Activated effector memory CD4-positive, alpha-beta T cell treated with anti-CD3 and anti-CD28 coated beads, Interleukin-2, amount 50 U/mL, for 16 hours (primary cell): ENCODE measurements around the gene KIF1A.

Experiments
- DNase-seq: peaks from one replicate; pipeline ENCODE4 v3.0.0-alpha.2; 2020

The KIF1A gene

DNA sequence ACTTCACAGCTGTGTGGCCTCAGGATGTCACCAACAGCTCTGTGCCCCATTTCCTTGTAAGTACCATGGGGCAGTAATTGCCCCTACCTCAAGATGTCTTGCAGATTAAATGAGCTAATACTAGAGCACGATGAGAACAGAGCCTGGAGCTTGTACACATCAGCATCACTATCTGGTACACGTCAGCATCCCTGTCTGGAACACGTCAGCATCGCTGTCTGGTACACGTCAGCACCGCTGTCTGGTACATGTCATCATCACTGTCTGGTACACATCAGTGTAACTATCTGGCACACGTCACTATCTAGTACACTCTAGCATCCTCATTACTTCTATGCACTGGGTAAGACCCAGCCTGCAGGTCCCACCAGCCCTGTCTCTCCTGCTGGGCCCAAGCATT lies 91.2 kb downstream of the KIF1A start:
- DNase-seq = no peak

GRCh38 chr2:240728361-240728760 lies 91.7 kb downstream of the KIF1A start:
- no peak for DNase-seq

GRCh38 chr2:240727913-240728312 lies 92.1 kb downstream of the KIF1A start:
- no peak for DNase-seq

DNA sequence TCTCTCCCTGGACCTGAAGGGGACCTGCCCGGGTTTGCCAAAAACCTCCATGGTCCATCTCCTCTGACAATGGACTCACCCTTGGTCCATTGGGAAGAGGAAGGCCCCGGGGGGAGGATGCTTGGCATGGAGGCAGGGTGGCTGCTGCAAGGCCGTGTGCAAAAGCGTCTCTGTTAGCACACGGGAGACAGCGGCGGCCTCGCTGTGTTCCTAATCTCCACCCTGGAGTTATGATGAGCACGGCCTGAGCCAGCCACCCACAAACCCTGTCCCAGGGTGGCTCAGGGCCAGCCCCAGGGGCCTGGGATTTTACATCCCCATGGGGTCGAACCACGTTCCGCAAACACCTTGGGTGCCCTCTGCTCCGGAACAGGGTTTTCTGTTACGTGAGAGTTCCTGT lies 92.6 kb downstream of the KIF1A start:
- no peak for DNase-seq

DNA sequence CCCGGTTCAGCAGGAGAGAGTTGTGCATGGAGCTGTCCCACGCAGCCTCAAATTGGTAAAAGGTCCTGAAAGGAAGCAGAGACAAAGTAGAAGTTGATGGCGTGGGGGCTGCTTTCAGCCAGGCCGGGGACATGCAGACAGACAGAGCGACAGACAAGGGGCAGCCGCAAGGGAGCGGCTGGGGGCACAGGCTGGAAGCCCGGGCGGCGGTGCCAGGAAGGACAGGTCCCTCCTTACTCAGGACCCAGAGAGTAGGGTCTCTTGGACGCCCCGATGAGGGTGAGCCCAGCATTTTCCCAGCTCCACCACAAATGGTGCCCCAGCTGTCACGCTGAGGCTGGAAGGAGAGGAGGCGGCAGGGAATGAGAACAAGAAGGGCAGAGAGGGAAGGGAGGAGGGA lies 93.1 kb downstream of the KIF1A start:
- DNase-seq = no peak

DNA sequence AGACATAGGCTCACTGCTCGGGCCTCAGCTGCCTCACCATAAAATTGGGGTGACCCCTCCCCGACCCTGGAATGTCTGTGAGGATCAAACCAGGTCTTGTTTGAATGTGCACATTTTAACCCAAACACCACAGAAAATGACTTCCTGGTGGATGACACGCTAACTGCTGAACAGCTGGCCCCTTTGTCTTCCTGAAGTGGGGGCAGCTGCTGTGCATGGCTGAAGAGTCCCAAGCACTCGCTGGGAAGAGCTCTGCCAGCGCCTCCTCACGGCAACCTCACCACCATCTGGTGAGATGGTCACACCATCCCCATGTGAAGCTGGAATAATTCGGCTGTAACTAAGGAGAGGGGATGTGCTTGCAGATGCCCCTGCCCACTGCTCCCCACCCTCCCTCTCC lies 94.3 kb downstream of the KIF1A start:
- DNase-seq = no peak

GRCh38 chr2:240725266-240725665 lies 94.8 kb downstream of the KIF1A start:
- no peak for DNase-seq

DNA sequence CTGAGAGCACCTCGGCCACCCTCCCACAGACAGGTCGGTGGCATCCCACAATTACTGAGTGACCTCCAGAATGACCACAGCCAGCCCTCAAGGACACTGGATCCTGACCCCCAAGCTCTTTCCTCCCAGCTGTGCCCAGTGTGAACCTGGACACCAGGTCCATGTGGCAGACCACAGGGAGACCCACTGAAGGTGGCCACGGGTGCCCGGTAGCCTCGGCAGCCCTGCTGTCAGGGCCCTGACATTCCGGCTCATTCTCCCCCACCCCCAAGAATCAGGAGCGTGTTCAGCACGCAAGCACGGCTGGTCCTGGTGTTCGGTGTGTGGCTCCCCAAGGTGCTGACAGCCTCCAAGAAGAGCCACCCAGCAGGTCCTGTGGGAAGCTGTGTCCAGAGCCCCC lies 95.6 kb downstream of the KIF1A start:
- no peak for DNase-seq

DNA sequence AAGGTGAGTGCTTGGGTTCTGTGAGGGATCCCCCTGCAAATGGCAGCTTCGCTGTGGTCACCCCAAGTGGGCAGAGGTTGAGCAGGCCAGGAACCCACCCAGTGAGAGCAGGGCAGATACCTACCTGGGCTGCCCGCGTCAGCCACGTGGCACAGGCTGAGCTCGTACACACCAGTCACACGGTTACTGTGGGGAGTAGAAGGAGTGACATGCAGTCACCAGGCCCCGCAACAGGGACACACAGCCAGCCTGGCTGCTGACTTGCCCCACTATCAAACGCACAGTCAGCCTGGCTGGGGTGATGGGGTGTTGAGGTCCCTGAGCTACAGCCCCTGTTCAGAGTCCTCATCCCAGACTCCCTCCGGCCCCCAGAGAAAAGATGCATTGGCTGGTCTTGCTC lies 96.2 kb downstream of the KIF1A start:
- no peak for DNase-seq

DNA sequence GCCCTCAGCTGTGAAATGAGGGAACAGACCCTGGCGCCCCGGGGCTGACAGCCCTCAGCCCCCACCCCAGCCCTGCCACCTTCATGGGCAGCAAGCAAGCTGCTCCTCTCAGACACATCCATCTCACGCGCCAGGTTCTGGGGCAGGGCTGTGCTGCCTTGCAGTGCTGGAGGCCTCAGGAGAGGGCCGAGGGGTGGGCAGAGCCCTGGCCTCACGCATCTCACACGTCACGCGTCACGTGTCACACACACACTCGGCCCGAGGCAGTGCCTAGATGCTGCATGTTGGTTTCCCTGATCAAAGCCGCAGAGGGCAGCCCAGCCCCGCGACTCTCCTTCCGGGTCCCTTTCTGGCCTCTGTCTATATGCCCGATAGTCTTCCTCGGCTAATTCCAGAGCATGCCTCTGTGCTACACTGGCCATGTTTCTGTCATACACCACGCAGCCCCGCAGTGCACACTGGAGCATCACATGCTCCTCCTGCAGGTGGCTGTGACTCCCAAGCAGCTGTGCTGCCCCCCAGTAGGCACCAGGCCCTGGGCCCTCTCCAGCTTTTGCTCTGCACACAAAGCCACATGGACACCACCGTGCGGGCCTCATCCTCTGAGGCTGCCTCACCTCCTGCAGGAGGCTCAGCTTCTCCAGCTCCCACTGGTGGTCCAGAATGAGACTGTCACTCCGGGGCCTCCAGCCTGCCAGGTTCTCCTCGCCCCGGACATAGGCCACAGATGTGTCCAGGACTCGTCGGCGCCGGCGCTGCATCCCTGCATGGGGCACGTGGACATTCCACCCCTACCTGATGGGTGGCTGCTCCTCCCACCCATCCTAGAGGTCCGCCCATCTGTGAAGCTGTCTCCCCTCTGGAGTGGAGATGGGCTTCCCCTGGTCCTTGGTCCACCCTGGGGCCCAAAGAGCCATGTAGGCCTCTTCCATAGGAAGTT lies 97.0 kb downstream of the KIF1A start:
- DNase-seq = no peak

GRCh38 chr2:240722376-240722775 lies 97.6 kb downstream of the KIF1A start:
- DNase-seq = no peak

DNA sequence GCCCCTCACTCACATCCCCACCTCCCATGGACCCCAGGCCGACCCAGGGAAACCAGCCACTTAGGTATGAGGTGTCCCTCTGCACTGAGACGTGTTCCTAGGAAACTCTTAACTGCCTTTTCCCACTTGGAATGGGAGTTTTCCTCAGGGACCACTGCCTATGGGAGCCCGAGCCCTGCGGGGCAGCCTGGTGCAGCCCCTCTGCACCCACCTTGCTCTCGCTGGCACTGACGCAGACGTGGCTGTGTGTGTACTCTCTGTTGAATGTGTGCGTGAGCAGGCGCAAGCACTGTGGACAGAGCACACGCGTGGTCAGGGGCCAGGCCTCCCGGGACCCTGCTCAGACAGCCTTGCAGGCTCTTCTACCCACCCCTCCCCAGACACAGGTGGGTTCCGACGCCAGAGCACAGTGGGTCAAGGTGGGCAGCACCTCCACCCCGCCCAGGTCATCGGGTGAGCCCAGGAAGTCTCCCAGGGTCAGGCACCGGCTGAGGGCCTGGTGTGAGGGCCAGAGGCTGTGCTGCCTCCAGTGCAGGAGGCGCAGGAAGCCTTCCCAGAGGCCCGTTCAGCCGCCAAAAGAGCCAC lies 98.3 kb downstream of the KIF1A start:
- DNase-seq = no peak

DNA sequence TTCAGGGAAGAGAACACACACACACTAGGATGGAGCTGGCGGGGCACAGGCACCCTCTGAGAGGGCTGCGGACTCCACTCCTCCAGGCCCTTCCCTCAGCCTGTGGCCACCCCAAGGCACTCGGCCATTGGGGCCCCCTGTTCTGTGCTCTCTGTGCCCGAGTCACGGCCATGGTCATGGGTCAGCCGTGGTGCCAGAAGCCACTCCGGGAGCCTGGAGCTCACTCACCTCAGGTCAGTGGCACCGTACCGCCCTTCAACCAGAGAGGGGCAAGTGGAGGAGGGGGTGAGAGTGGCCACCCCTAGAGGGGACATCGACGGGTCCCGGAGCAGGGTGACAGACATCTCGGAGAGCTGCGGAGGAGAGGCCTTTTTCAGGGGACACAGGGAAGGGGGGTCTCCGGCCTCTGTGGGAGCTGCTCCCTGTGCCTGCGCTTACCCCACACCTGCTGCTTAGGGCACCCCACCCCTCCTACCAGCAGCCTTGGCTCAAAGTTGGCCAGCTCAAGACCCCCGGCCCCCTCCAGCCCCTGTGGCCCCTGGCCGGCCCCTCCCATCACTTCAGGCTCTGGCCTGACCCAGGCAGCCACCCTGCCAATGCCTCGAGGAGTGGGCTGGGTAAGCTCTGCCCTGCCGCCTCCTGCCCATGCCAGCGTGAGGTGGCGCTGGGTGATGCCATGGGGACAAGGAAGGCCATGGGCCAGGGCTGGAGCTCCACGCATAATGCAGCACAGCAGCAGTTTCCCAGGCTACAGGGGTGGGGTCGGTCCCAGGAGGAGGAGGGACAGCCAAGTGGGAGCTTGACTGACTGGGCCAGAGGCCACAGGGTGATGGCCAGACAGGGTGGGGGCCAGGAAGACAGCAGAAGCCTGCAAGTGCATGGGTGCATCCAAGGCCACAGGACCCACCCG lies 99.1 kb downstream of the KIF1A start:
- DNase-seq = no peak

DNA sequence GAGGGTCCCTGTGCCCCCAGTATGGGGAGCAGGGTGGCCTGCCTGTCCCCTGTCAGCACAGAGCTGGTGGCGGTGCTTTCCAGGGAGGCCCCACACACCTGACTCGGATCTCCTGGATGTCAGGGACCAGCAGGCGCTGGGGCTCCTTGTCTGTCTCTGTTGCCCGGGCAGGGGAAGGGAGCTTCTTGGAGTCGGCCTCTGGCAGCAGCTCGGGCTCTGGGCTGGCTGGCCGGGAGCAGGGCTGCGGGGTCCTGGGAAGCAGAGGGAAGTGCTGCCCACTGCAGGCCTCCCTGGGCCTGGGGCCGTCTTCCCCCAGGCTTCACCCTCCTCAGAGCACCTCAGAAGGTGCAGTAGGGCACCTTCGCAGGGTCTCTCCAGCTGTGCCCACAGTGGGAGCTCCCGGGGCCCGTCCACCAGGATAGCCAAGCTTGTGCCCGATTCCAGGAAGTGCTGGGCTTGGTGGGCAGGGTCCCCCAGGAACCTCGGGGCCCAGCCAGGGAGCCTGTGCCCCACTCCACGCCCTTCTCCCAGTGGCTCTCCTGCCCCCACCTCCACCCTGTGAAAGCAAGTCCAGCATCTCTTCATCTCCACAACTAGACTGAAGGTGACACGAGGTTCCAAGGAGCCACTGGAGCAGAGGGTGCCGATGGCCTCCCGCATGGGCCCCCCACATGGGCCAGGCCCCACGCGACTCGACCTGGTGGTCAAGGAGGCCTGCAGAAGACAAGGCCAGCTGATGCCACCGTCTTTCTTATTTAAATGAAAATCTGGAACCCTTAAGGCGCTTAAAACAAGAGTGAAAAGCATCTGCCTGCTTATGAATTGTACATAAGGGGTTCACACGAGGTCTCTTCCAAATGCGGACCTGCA lies 100.1 kb downstream of the KIF1A start:
- no peak for DNase-seq

DNA sequence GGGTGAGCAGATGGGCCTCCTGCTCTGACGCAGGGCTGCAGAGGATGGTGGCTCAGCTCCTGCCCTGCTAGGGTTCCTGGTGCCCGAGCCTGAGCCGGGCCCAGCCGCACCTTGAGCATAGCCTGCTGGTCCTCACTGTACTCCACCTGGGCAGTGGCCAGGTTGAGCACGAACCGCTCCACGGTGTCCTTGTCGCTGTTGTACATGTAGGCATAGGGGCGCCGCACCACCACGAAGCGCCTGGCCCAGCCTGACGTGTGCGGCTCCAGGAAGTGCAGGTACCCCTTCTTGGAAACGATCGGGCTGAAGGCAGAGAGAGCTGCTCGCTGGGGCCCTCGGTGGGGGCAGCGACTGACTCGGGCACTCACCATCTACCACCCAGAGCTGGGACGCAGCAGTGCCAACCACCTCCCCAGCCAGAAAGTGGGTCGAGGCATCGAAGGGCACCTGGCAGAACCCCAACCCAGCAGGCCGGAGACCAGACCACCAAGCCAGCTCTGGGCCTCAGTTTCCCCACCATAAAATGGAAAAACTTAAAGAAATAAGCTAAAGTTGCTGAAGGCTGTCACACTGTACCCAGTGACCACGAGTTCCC lies 101.0 kb downstream of the KIF1A start:
- DNase-seq = no peak

DNA sequence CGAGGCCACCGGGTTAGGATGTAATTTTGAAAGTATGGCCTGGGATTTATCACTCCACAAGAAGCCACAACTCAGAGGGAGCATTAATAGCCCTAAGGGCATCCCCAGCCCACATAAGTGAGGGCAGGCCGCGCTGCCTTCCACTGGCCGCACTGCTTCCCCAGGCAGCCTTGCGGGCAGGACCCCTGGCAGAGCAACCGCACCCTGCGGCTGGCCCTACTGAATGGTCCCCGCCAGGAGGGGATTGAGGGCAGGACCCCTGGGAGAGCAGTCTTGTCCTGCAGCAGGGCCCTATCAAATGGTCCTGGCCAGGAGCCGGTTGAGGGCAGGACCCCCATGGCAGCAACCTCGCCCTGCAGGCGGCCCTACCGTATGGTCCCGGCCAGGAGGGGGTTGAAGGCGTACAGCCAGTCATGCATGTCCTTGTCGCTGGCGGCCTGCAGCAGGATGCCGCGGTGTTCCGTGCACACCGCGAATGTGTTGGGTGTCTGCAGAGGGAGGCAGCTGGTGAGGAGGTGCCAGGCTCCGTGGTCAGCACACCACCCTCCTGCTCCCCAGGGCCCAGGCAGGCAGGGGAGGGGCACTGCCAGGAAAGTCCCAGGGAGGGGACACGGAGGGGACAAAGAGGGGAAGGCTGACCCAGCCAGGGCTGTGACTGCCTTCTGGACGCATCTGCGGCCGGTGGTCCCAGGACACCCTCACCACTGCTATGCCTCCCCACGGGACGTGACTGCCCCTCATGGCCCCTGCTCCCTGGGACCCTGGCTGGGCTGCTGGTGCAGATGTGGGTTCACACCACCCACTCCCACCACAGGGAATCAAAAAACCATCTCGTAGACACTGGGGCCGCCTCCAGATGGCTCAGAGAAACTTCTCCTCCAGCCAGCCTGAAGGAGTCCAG lies 102.1 kb downstream of the KIF1A start:
- DNase-seq = no peak

DNA sequence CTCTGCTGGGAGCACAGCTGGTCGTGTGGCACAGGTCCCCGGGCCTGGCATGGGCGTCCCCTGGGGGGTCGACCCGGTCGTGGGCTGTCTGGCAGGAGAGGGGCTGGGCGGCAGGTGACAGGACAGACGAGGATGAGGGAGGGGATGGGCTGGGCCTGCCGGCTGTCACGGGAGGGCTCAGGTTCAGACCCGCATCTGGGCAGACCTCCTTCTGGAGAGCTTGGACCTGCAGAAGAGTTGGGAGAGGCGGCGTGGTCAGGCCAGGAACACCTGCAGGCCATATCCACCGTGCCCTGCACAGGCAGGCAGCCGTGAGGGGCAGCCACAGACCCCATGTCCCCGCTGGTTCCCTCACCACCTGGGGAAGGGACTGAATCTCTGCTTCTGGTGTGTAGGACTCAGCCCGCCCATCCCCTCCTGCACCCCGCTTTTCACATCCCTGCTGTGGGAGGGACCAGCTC lies 102.8 kb downstream of the KIF1A start:
- DNase-seq = no peak

DNA sequence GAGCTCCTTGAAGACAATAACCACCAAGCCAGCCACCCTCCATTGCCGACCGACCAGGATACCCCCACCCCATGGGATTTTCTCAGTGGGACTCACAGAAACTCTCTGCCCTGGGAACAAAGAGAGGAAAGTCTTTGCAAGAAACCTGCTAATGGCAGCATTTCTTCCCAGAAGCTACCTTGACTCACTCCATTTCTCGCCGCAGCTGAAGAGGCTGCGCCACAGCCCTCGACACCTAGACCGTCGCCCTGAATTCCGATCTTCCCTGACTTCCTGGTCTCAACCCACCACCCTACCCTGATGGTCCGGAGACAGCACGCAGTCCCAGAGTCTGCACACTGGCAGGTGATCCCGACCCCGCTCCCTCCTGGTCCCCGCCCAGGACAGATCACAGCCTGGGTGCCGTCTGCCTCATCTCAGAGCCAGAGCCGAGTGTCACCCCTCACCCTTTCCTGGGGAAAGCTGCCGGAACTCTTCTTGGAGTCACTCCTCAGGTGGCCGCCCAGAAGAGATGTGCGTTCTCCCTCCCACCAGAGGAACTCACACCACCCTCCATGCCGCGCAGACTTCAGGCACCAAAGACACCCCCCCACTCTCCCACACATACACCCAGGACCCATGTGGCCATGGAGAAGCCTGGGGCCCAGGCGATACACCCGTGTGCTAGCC lies 103.8 kb downstream of the KIF1A start:
- no peak for DNase-seq

GRCh38 chr2:240714747-240715725 lies 105.0 kb downstream of the KIF1A start:
- DNase-seq = no peak
